B cell (primary cell): ENCODE results near the gene ATAD2B. TPM values are rescaled to one million over a fixed set of nuclear protein-coding genes. Genes with fewer than 3 reads are reported as not detected.

ENCODE experiments used
- ATAC-seq: fragments of 200-7000 bp; cut with Tn5 transposase; one replicate; pipeline ENCODE4 v1.10.0; 2021; ENCODE audit warnings: low read depth, mild to moderate bottlenecking, moderate number of reproducible peaks, moderate library complexity
- CTCF ChIA-PET: fragments of 350-600 bp; sonication (Branson Sonifier 250); formaldehyde crosslinking; loops from one replicate; lab custom pipeline; 2021; ENCODE audit warnings: antibody characterized with exemption, inconsistent platforms; lab: Charles Lee
- POLR2A ChIA-PET: fragments of 350-600 bp; sonication (Branson Sonifier 250); formaldehyde crosslinking; loops from one replicate; lab custom pipeline; 2021; ENCODE audit warnings: antibody characterized with exemption; lab: Charles Lee
- DNase-seq: peaks from one replicate; pipeline ENCODE4 v3.0.0; 2013
- H2AFZ ChIP-seq: 2 replicates; pipeline ENCODE4 v1.6.1; 2012; ENCODE audit warnings: mild to moderate bottlenecking, low read depth, low read length; ENCODE audit not compliant: insufficient read depth, poor library complexity, severe bottlenecking
- H3K27ac ChIP-seq, 2 donors: 1 replicate in 1 of 2; 2 replicates in 1 of 2; pipeline ENCODE4 v1.5.1; 2012 to 2013; ENCODE audit warnings: low read length in 2 of 2, mild to moderate bottlenecking in 2 of 2, moderate library complexity in 1 of 2
- H3K27me3 ChIP-seq, 4 experiments: fragments of 200-600 bp in 1 of 4; sonication (generic) in 1 of 4; replicated peaks in 1 of 4; 1 replicate in 2 of 4; 2 replicates in 2 of 4; pipeline versions ENCODE4 v1.6.1 to v1.7.0; 2013 to 2016; ENCODE audit warnings: low read length in 3 of 4, mild to moderate bottlenecking in 2 of 4, mixed read lengths in 1 of 4, moderate library complexity in 1 of 4; ENCODE audit not compliant: insufficient read depth in 4 of 4, control insufficient read depth in 3 of 4; ENCODE audit errors: control extremely low read depth in 1 of 4
- H3K36me3 ChIP-seq, 2 experiments: replicated peaks in 1 of 2; 1 replicate in 1 of 2; 2 replicates in 1 of 2; pipeline versions ENCODE4 v1.6.1 to v1.7.1; 2013; ENCODE audit warnings: low read length in 1 of 2; ENCODE audit not compliant: insufficient read depth in 2 of 2, control insufficient read depth in 1 of 2; ENCODE audit errors: control extremely low read depth in 1 of 2, extremely low read depth in 1 of 2
- H3K4me1 ChIP-seq, 2 donors: fragments of 200-600 bp in 1 of 2; sonication (generic) in 1 of 2; 1 replicate in 1 of 2; 2 replicates in 1 of 2; pipeline versions ENCODE4 v1.5.1 to v1.6.1; 2013 to 2017; ENCODE audit warnings: low read length in 2 of 2; ENCODE audit not compliant: control insufficient read depth in 2 of 2, insufficient read depth in 2 of 2
- H3K4me2 ChIP-seq: replicated peaks from 2 replicates; pipeline ENCODE3; 2012; ENCODE audit warnings: mild to moderate bottlenecking, low read depth, low read length; ENCODE audit not compliant: poor library complexity, severe bottlenecking
- H3K4me3 ChIP-seq, 5 experiments: fragments of 200-600 bp in 1 of 5; sonication (generic) in 1 of 5; 1 replicate in 3 of 5; 2 replicates in 2 of 5; pipeline versions ENCODE4 v1.5.1 to v1.7.0; 2011 to 2016; ENCODE audit warnings: low read length in 4 of 5, mild to moderate bottlenecking in 4 of 5, low read depth in 2 of 5, control low read depth in 1 of 5, moderate library complexity in 1 of 5; ENCODE audit not compliant: insufficient read depth in 1 of 5; ENCODE audit errors: control extremely low read depth in 1 of 5, extremely low read depth in 1 of 5
- H3K79me2 ChIP-seq: fragments of 200-600 bp; sonication (generic); one replicate; pipeline ENCODE4 v1.6.0; 2016; ENCODE audit warnings: low read length; ENCODE audit not compliant: control insufficient read depth, insufficient read depth
- H3K9ac ChIP-seq: fragments of 200-600 bp; sonication (generic); 2 replicates; pipeline ENCODE4 v1.6.1; 2017; ENCODE audit warnings: mild to moderate bottlenecking, low read length, moderate library complexity
- H3K9me3 ChIP-seq, 3 donors: one replicate each; pipeline versions ENCODE4 v1.6.1 to v1.7.1; 2013; ENCODE audit warnings: low read length in 2 of 3; ENCODE audit not compliant: control insufficient read depth in 2 of 3, insufficient read depth in 1 of 3; ENCODE audit errors: control extremely low read depth in 1 of 3
- H4K20me1 ChIP-seq: 2 replicates; pipeline ENCODE4 v1.6.0; 2012; ENCODE audit warnings: mild to moderate bottlenecking, low read length; ENCODE audit not compliant: insufficient read depth, control insufficient read depth, poor library complexity, severe bottlenecking
- H3K27ac Mint-ChIP-seq: one replicate; pipeline ENCODE4 v1.8.0; 2021; ENCODE audit warnings: mixed read lengths
- H3K27me3 Mint-ChIP-seq: one replicate; pipeline ENCODE4 v1.8.0; 2021; ENCODE audit warnings: mixed read lengths
- H3K4me1 Mint-ChIP-seq: one replicate; pipeline ENCODE4 v1.8.0; 2021; ENCODE audit warnings: mixed read lengths
- H3K4me3 Mint-ChIP-seq: one replicate; pipeline ENCODE4 v1.8.0; 2021; ENCODE audit warnings: mixed read lengths
- H3K9me3 Mint-ChIP-seq: one replicate; pipeline ENCODE4 v1.8.0; 2022; ENCODE audit warnings: mixed read lengths; ENCODE audit not compliant: insufficient read depth
- EZH2 ChIP-seq: IDR thresholded peaks from 2 replicates; pipeline ENCODE4 v1.6.1; 2012; ENCODE audit warnings: borderline replicate concordance, low read depth, mild to moderate bottlenecking, moderate library complexity, low read length; ENCODE audit not compliant: insufficient read depth, poor library complexity, severe bottlenecking
- WGBS: methylation state at CpG from one replicate; pipeline ENCODE4 v1.1.5; 2013; ENCODE audit warnings: missing lambda C conversion rate; ENCODE audit not compliant: insufficient coverage; 5-methylcytosine and 5-hydroxymethylcytosine counted together
- intact Hi-C: fragments of 100-400 bp; cut with micrococcal nuclease; formaldehyde crosslinking; loops from one replicate; pipeline ENCODE4 v1.10.0; 2022
- polyA plus RNA-seq: library from polyadenylated mRNA; depleted of rRNA; stranded (reverse); fragments of >200 nt; gene quantifications from 2 replicates; pipeline ENCODE4 v1.2.3, GENCODE V29; 2012
- total RNA-seq, 2 donors: library from RNA; stranded (reverse); fragments of 120-200 nt in 1 of 2; gene quantifications; 1 replicate in 1 of 2; 2 replicates in 1 of 2; pipeline versions ENCODE4 v1.2.3 to v1.2.4, GENCODE V29; 2013 to 2022
- TF ChIP-seq, protein P1 (sequence below): fragments of 200-600 bp; IDR thresholded peaks from one replicate; pipeline ENCODE4 v1.8.0; 2022; ENCODE audit warnings: antibody characterized with exemption, mild to moderate bottlenecking

The ATAD2B gene
- total and polyA plus RNA-seq, 2 donors (not counting 1 experiment from before 2014, with no cell fraction given) = 5.1 to 90.8 TPM

DNA sequence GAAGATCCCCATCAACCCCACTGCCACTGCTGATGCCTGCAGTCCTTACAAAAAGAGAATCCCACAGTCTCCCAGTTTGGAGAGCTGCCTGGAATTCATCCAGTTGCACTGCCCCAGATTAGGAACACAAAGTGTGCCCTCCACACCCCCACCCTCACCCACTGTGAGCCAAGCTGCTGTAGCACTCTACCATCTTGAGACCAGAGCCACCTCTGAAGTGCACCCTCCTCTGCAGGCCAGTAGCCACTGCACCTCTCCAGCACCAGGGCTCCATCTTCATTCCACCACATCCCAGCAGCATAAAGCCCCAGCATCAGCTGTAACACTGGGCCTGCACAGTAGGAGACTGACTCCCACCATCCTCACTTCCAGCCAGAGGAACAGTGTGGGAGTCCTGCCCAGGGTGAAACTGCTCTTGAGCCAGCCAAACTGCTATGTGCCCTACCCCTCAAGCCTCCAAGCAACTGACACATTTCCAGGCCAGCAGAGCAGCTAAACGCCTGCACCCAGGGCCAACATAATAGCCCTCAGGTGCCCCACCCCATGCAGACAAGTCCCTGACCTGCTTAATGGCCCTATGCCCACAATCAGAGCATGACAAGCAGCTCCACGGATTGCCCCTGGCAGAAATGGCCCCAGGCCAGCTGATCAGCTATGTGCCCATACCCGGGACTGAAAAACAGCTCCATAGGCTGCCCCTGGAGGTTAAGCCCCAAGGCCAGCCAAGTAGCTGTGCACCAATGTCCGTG is 206.0 kb downstream of the ATAD2B start:
- Histone ChIP-seq H3K4me1 (no peaks in the 10 kb centered on the region), H3K4me2 (no peak overlapping the region), H2AFZ (no peak overlapping the region), H3K36me3 (peaks cover 10 to 31% of the 10 kb centered on the region in 2 experiments), H4K20me1 (no peaks in the 10 kb centered on the region), H3K4me3 (no peak overlapping the region), H3K27me3 (no peaks in the 10 kb centered on the region), H3K27ac (no peak overlapping the region), H3K9ac (no peak overlapping the region), H3K9me3 (peaks cover 4 to 23% (median 18%) of the 10 kb centered on the region in 3 donors), H3K79me2 (peaks cover 7% of the 10 kb centered on the region)
- TF ChIP-seq, protein P1, sequence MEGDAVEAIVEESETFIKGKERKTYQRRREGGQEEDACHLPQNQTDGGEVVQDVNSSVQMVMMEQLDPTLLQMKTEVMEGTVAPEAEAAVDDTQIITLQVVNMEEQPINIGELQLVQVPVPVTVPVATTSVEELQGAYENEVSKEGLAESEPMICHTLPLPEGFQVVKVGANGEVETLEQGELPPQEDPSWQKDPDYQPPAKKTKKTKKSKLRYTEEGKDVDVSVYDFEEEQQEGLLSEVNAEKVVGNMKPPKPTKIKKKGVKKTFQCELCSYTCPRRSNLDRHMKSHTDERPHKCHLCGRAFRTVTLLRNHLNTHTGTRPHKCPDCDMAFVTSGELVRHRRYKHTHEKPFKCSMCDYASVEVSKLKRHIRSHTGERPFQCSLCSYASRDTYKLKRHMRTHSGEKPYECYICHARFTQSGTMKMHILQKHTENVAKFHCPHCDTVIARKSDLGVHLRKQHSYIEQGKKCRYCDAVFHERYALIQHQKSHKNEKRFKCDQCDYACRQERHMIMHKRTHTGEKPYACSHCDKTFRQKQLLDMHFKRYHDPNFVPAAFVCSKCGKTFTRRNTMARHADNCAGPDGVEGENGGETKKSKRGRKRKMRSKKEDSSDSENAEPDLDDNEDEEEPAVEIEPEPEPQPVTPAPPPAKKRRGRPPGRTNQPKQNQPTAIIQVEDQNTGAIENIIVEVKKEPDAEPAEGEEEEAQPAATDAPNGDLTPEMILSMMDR = no peak
- TF ChIP-seq EZH2 = no peak
- intact Hi-C loops = no loop called here
- H3K27ac Mint-ChIP-seq = peak overlapping the region; percentile 28
- ATAC-seq = no peak
- DNase-seq = no peak
- no peak overlapping the region for H3K4me3 Mint-ChIP-seq
- H3K27me3 Mint-ChIP-seq = no peaks in the 10 kb centered on the region
- peaks cover 11% of the 10 kb centered on the region for H3K9me3 Mint-ChIP-seq
- H3K4me1 Mint-ChIP-seq = peaks cover 9% of the 10 kb centered on the region
- WGBS = 99% methylated on average over 4 of the region's 4 CpGs
- ChIA-PET CTCF (no interaction called here), POLR2A (no interaction called here)

DNA sequence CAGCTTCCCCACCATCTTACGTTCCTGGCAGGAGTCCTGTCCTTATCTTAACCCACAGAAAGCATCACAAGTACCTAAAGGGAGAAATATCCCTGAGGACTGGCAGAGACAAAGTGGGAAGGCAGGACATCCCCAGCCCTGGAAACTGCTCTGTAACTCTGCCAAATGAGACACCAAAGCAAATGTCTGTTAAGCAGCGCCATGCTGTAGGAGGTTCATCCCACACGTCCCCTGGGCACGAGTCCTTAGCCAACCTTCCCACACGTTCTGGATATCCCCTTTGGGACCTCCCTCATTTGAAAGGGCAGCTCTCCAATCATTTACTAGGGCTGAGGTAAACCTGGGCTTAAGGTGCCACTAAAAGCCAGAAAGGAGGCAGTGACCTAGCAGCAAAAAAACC is 207.2 kb downstream of the ATAD2B start:
- CTCF ChIA-PET = no interaction called here
- Histone ChIP-seq H3K4me2 (no peak overlapping the region), H3K27ac (no peak overlapping the region), H3K9me3 (peaks cover 4 to 21% (median 18%) of the 10 kb centered on the region in 3 donors), H2AFZ (no peak overlapping the region), H3K9ac (no peak overlapping the region), H4K20me1 (no peaks in the 10 kb centered on the region), H3K4me1 (no peaks in the 10 kb centered on the region), H3K27me3 (no peaks in the 10 kb centered on the region), H3K36me3 (peaks cover 8 to 31% of the 10 kb centered on the region in 2 experiments), H3K4me3 (no peak overlapping the region), H3K79me2 (peaks cover 7% of the 10 kb centered on the region)
- 97% methylated on average over 4 of the region's 5 CpGs for WGBS
- no peak overlapping the region for H3K27ac Mint-ChIP-seq
- no peak overlapping the region for H3K4me3 Mint-ChIP-seq
- DNase-seq = no peak
- POLR2A ChIA-PET = no interaction called here
- H3K4me1 Mint-ChIP-seq = peaks cover 9% of the 10 kb centered on the region
- intact Hi-C loops = no loop called here
- peaks cover 11% of the 10 kb centered on the region for H3K9me3 Mint-ChIP-seq
- no peak for ATAC-seq
- no peaks in the 10 kb centered on the region for H3K27me3 Mint-ChIP-seq
- TF ChIP-seq EZH2 = no peak
- TF ChIP-seq, protein P1 = no peak
